ENCODE measurements around the gene ASB10. TPM values are rescaled to one million over a fixed set of nuclear protein-coding genes. Genes with fewer than 3 reads are reported as not detected.

ASB10 gene
- total RNA-seq, 1 experiment from 2014 or later, result not detected

- H3K9me3 Mint-ChIP-seq (ENCODE audit: unreplicated experiment), result no peaks in the 10 kb centered on the region
- peaks cover 43% of the 10 kb centered on the region for H3K36me3 Mint-ChIP-seq (ENCODE audit: insufficient read depth, unreplicated experiment)
- H3K4me3 Mint-ChIP-seq (ENCODE audit: unreplicated experiment), result no peak overlapping the region
- no peak for DNase-seq (ENCODE audit: unreplicated experiment)
- CTCF ChIA-PET, result interaction anchor here (1.0 kb wide), 1 partner anchor 237 kb away, joined by 3 read pairs; no protein-coding TSS in a partner anchor
- no peaks in the 10 kb centered on the region for H3K27me3 Mint-ChIP-seq (ENCODE audit: insufficient read depth, unreplicated experiment)
- H3K27ac Mint-ChIP-seq (ENCODE audit: low read depth, unreplicated experiment), result no peak overlapping the region
- H3K4me1 Mint-ChIP-seq (ENCODE audit: insufficient read depth, unreplicated experiment), result no peaks in the 10 kb centered on the region
- TF ChIP-seq CTCF (IDR thresholded peaks at IDR 0.05; ENCODE audit: unreplicated experiment), result no peak
- POLR2A ChIA-PET, result no interaction called here
- intact Hi-C loops (cut with micrococcal nuclease), result no loop called here
- no TSS peak for BruUV-seq (replicated peaks)
Observed at GRCh38 chr7:151134743-151135524, 52.1 kb downstream of the ASB10 start.

DNA sequence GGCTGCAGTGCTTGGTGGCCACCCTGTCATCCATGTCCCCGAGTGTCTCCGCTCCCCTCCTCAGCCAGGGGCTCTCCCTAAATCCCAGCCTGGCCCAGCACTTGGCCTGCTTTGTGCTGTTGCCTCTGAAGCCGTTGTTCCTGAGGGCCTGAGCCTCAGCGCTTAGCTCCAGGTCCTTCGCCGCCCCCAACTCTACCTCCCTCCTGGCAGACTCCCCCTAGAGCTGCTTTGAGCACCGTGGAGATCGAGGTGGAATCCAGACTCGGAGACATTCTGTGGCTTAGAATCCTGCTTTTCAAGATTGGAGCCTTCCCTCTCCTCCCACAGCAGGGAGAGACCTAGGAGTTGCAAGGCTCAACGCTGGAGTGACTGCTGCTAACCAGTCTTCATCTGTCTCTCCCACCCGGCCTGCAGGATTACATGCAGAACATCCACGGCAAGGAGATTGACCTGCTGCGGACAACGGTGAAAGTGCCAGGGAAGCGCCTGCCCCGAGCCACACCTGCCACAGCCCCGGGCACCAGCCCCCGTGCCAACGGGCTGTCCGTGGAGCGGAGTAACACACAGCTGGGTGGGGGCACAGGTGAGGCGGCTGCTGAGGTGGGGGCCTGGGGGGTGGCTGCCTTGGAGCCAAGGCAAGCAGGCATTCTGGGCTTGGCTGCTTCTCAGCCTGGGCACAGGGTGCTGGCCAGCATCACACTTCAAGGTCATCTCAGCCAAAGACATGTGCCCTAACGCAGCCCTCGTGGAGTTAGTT lies 52.9 kb downstream of the ASB10 start:
- no peak for TF ChIP-seq CTCF (IDR thresholded peaks at IDR 0.05; ENCODE audit: unreplicated experiment)
- Mint-ChIP-seq H3K9me3 (ENCODE audit: unreplicated experiment) (no peaks in the 10 kb centered on the region), H3K27me3 (ENCODE audit: insufficient read depth, unreplicated experiment) (no peaks in the 10 kb centered on the region)

DNA sequence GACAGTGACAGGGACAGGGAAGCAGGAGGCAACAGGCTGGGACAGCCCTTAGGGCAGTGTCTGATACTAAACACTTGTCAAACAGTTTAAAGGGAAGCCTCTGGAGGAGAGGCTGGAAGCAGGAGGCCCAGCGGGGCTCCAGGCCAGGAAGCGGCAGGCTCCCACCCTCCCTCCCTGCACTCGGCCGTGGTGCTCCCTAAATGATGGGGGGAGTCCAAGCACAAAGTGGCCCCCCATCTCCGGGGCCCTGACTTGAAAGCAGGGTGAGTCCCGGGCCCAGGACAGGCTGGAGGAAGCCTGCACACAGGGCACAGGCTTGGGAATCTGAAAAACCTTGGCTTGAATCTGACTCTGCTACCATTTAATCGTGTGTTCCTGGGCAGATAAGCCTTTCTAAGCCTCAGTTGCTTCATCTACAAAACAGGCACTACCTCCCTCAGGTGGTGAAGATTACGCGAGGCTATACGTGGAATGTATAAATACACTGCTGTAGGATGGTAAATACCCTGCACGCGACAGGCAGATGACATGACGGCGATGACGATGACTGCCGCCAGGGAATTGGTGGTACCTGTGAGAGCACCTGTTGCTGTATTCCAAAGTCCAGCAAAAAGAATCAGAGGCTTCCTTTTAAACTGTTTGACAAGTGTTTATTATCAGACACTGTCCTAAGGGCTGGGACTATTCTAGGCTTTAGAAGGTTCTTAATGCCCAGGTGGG lies 53.6 kb downstream of the ASB10 start:
- Mint-ChIP-seq H3K9me3 (ENCODE audit: unreplicated experiment) (no peaks in the 10 kb centered on the region), H3K4me1 (ENCODE audit: insufficient read depth, unreplicated experiment) (no peaks in the 10 kb centered on the region), H3K36me3 (ENCODE audit: insufficient read depth, unreplicated experiment) (peaks cover 51% of the 10 kb centered on the region), H3K27ac (ENCODE audit: low read depth, unreplicated experiment) (no peak overlapping the region), H3K4me3 (ENCODE audit: unreplicated experiment) (no peak overlapping the region), H3K27me3 (ENCODE audit: insufficient read depth, unreplicated experiment) (no peaks in the 10 kb centered on the region)
- intact Hi-C loops (cut with micrococcal nuclease), result no loop called here
- ChIA-PET POLR2A (no interaction called here), CTCF (interaction anchor here (0.6 to 1.2 kb wide), 2 partner anchors 9 to 510 kb away, joined by 3 to 7 read pairs; no protein-coding TSS in a partner anchor)
- no peak for DNase-seq (ENCODE audit: unreplicated experiment)
- no peak for TF ChIP-seq CTCF (IDR thresholded peaks at IDR 0.05; ENCODE audit: unreplicated experiment)
- no TSS peak for BruUV-seq (replicated peaks)

More for the DNA sequence above, 52.9 kb downstream of the ASB10 start:
- no peak for DNase-seq (ENCODE audit: unreplicated experiment)
- POLR2A ChIA-PET, result no interaction called here
- Mint-ChIP-seq H3K27ac (ENCODE audit: low read depth, unreplicated experiment) (no peak overlapping the region), H3K4me1 (ENCODE audit: insufficient read depth, unreplicated experiment) (no peaks in the 10 kb centered on the region), H3K4me3 (ENCODE audit: unreplicated experiment) (no peak overlapping the region), H3K36me3 (ENCODE audit: insufficient read depth, unreplicated experiment) (peaks cover 44% of the 10 kb centered on the region)
- CTCF ChIA-PET, result interaction anchor here (1.0 kb wide), 1 partner anchor 236 kb away, joined by 3 read pairs; no protein-coding TSS in a partner anchor
- intact Hi-C loops (cut with micrococcal nuclease), result no loop called here
- no TSS peak for BruUV-seq (replicated peaks)

Data from MCF 10A (cell line).